ENCODE data around the gene MAPRE2.

MAPRE2 gene

GRCh38 chr18:35040988-35041814 is at the start of gene MAPRE2:
TSS of gene MAPRE2 (plus strand) at chr18:35041413. CDS start at chr18:35041540, 127 bp downstream.
- DNase-seq = peak; percentile 99

- no peak for DNase-seq
Measured at GRCh38 chr18:34991561-34991960, 49.7 kb upstream of the MAPRE2 start.

GRCh38 chr18:34993289-34993688 is 47.9 kb upstream of the MAPRE2 start:
- DNase-seq = no peak

- DNase-seq = no peak
Measured at GRCh38 chr18:34995746-34996145, 45.5 kb upstream of the MAPRE2 start.

GRCh38 chr18:34998661-34999060 is 42.6 kb upstream of the MAPRE2 start:
- no peak for DNase-seq

GRCh38 chr18:34999756-35000289 is 41.4 kb upstream of the MAPRE2 start:
- DNase-seq = peak; percentile 78

- no peak for DNase-seq
Measured at GRCh38 chr18:35000457-35000856, 40.8 kb upstream of the MAPRE2 start.

GRCh38 chr18:35002120-35002519 is 39.1 kb upstream of the MAPRE2 start:
- no peak for DNase-seq

GRCh38 chr18:35005963-35006577 is 35.1 kb upstream of the MAPRE2 start:
- no peak for DNase-seq

GRCh38 chr18:35010156-35010555 is 31.1 kb upstream of the MAPRE2 start:
- no peak for DNase-seq

GRCh38 chr18:35010993-35011392 is 30.2 kb upstream of the MAPRE2 start:
- DNase-seq = no peak

GRCh38 chr18:35019933-35020332 is 21.3 kb upstream of the MAPRE2 start:
- no peak for DNase-seq

- DNase-seq = no peak
Measured at GRCh38 chr18:35022426-35023001, 18.7 kb upstream of the MAPRE2 start.

GRCh38 chr18:35024196-35024595 is 17.0 kb upstream of the MAPRE2 start:
- DNase-seq = no peak

- DNase-seq = peak; percentile 92
Measured at GRCh38 chr18:35024965-35025364, 16.2 kb upstream of the MAPRE2 start.

- no peak for DNase-seq
Measured at GRCh38 chr18:35026407-35027061, 14.7 kb upstream of the MAPRE2 start.

- no peak for DNase-seq
Measured at GRCh38 chr18:35027206-35027605, 14.0 kb upstream of the MAPRE2 start.

GRCh38 chr18:35028536-35028935 is 12.7 kb upstream of the MAPRE2 start:
- DNase-seq = no peak

GRCh38 chr18:35029103-35029502 is 12.1 kb upstream of the MAPRE2 start:
- no peak for DNase-seq

GRCh38 chr18:35029770-35030169 is 11.4 kb upstream of the MAPRE2 start:
- no peak for DNase-seq

GRCh38 chr18:35030277-35030989 is 10.8 kb upstream of the MAPRE2 start:
- DNase-seq = no peak

- no peak for DNase-seq
Measured at GRCh38 chr18:35032113-35032512, 9.1 kb upstream of the MAPRE2 start.

- no peak for DNase-seq
Measured at GRCh38 chr18:35038029-35038428, 3.2 kb upstream of the MAPRE2 start.
